Natural killer cell (primary cell): ENCODE measurements around the gene HEXIM1. TPM values are rescaled to one million over a fixed set of nuclear protein-coding genes. Genes with fewer than 3 reads are reported as not detected.

Experiments used
- ATAC-seq, 3 donors: fragments of 150-1000 bp in 2 of 3; fragments of 200-7000 bp in 1 of 3; cut with Tn5 transposase; 1 replicate in 1 of 3; 2 replicates in 2 of 3; pipeline ENCODE4 v1.10.0; 2021; ENCODE audit warnings: mild to moderate bottlenecking in 2 of 3, moderate library complexity in 2 of 3
- DNase-seq, 2 donors: peaks; one replicate each; pipeline versions ENCODE4 v3.0.0 to v3.0.0-alpha.2; 2013 to 2021; ENCODE audit warnings: mixed read lengths in 1 of 2
- H3K27ac ChIP-seq: one replicate; pipeline ENCODE4 v1.5.1; 2013; ENCODE audit warnings: mild to moderate bottlenecking, low read length
- H3K27me3 ChIP-seq: one replicate; pipeline ENCODE4 v1.6.1; 2013; ENCODE audit warnings: low read length; ENCODE audit not compliant: control insufficient read depth, insufficient read depth
- H3K36me3 ChIP-seq: one replicate; pipeline ENCODE4 v1.6.1; 2013; ENCODE audit warnings: low read length; ENCODE audit not compliant: control insufficient read depth, insufficient read depth
- H3K4me1 ChIP-seq: one replicate; pipeline ENCODE4 v1.6.1; 2013; ENCODE audit warnings: low read length; ENCODE audit not compliant: control insufficient read depth, insufficient read depth
- H3K4me3 ChIP-seq: one replicate; pipeline ENCODE4 v1.5.1; 2013; ENCODE audit warnings: low read length
- H3K9me3 ChIP-seq: one replicate; pipeline ENCODE4 v1.6.1; 2013; ENCODE audit warnings: low read length; ENCODE audit not compliant: control insufficient read depth, insufficient read depth
- H3K27ac Mint-ChIP-seq, 2 donors: one replicate each; pipeline ENCODE4 v1.8.0; 2022; ENCODE audit warnings: mild to moderate bottlenecking in 2 of 2, mixed read lengths in 2 of 2, moderate library complexity in 1 of 2
- H3K27me3 Mint-ChIP-seq, 2 donors: one replicate each; pipeline ENCODE4 v1.8.0; 2022; ENCODE audit warnings: low read depth in 2 of 2, mixed read lengths in 2 of 2
- H3K36me3 Mint-ChIP-seq: one replicate; pipeline ENCODE4 v1.8.0; 2022; ENCODE audit warnings: mixed read lengths
- H3K4me1 Mint-ChIP-seq, 2 donors: one replicate each; pipeline ENCODE4 v1.8.0; 2022; ENCODE audit warnings: mixed read lengths in 2 of 2
- H3K4me3 Mint-ChIP-seq: one replicate; pipeline ENCODE4 v1.8.0; 2022; ENCODE audit warnings: mild to moderate bottlenecking, moderate library complexity, mixed read lengths
- H3K9me3 Mint-ChIP-seq, 2 donors: one replicate each; pipeline ENCODE4 v1.8.0; 2022; ENCODE audit warnings: mixed read lengths in 2 of 2
- CTCF ChIP-seq: fragments of 200-600 bp; IDR thresholded peaks from one replicate; pipeline ENCODE4 v1.8.0; 2022; ENCODE audit warnings: antibody characterized with exemption
- WGBS: methylation state at CpG from one replicate; pipeline ENCODE4 v1.1.7; 2013; ENCODE audit warnings: missing lambda C conversion rate; ENCODE audit not compliant: insufficient coverage; 5-methylcytosine and 5-hydroxymethylcytosine counted together
- intact Hi-C: fragments of 100-400 bp; cut with micrococcal nuclease; formaldehyde crosslinking; loops from one replicate; pipeline ENCODE4 v1.14.2; 2022
- total RNA-seq, 4 donors: library from RNA; stranded (reverse); fragments of 120-200 nt in 1 of 4; gene quantifications; one replicate each; pipeline versions ENCODE4 v1.2.3 to v1.2.4, GENCODE V29; 2013 to 2022

Gene HEXIM1
- total RNA-seq, 3 donors from 2014 or later (not counting 1 experiment from before 2014, with no cell fraction given): 64.9 to 80.7 (median 79.8) TPM

- intact Hi-C loops: no loop called here
- Histone ChIP-seq H3K4me3 (no peak overlapping the region), H3K4me1 (no peaks in the 10 kb centered on the region), H3K27ac (no peak overlapping the region), H3K9me3 (no peaks in the 10 kb centered on the region), H3K36me3 (no peaks in the 10 kb centered on the region), H3K27me3 (peaks cover under 1% of the 10 kb centered on the region)
- no peak overlapping the region for H3K4me3 Mint-ChIP-seq
- ATAC-seq: no peak
- no peak for TF ChIP-seq CTCF
- no peaks in the 10 kb centered on the region for H3K36me3 Mint-ChIP-seq
- no peaks in the 10 kb centered on the region for H3K4me1 Mint-ChIP-seq
- no peak for DNase-seq
- H3K9me3 Mint-ChIP-seq: no peaks in the 10 kb centered on the region
- WGBS: 91% methylated on average over 26 of the region's 26 CpGs
- H3K27ac Mint-ChIP-seq: no peak overlapping the region
- no peaks in the 10 kb centered on the region for H3K27me3 Mint-ChIP-seq
These were observed 33.2 kb upstream of the HEXIM1 start for GRCh38 chr17:45115015-45115625.

DNA sequence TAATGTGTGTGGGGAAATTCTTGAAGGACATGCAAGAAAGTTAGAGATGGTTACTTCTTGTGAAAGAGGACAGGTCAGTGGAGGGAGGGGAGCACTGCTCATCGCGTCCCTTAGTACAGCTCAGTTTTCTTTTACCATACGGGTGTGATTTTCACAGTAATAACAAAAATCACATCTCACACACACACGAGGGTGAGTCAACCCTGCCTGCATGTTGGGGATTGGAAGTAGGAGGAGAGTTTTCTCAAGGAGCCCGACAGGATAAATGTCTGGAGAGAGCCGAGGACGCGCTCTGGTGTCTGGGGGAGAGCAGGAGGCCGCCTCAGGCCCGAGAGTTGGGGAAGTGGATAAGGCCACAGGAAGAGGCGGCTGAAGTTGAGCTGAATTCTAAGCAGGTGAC lies 32.4 kb upstream of the HEXIM1 start:
- DNase-seq (no peak), ATAC-seq (no peak)

DNA sequence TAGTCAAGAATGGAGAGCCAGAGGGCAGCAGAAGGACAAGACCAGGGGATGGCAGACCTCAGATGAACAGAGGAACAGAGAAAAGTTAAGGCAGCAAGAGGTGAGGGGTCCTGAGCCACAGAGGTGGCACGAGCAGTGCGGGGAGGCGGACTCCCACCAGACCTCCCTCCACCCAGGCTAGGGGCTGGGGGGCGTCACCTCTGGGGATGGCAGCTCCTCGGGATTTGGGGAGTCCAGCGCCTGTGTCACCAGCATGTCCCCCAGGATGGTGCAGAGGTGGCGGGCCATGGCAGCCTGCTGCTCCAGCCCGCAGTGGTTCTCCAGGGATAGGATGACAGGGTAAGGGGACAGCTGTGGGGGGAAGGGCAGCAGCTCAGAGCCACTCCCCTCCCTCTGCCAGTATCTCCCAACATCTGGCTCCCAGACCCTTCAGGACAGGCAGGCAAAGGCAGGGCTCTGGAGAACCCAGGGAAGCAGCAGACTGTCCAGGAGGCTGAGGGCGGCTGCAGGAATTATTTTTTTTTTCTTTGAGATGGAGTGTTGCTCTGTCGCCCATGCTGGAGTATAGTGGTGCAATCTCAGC lies 31.8 kb upstream of the HEXIM1 start:
- H3K27me3 Mint-ChIP-seq: peaks cover 0 to 3% of the 10 kb centered on the region in 2 donors
- intact Hi-C loops: no loop called here
- no peak overlapping the region for H3K27ac ChIP-seq
- no peaks in the 10 kb centered on the region for H3K4me1 Mint-ChIP-seq
- no peaks in the 10 kb centered on the region for H3K4me1 ChIP-seq
- H3K4me3 Mint-ChIP-seq: no peak overlapping the region
- H3K36me3 Mint-ChIP-seq: no peaks in the 10 kb centered on the region
- H3K9me3 ChIP-seq: no peaks in the 10 kb centered on the region
- H3K9me3 Mint-ChIP-seq: no peaks in the 10 kb centered on the region
- H3K4me3 ChIP-seq: no peak overlapping the region
- TF ChIP-seq CTCF: no peak
- no peak for ATAC-seq
- no peak overlapping the region for H3K27ac Mint-ChIP-seq
- no peaks in the 10 kb centered on the region for H3K36me3 ChIP-seq
- no peak for DNase-seq
- peaks cover 2% of the 10 kb centered on the region for H3K27me3 ChIP-seq
- WGBS: 90% methylated on average over 8 of the region's 10 CpGs

More for the DNA sequence above, 32.4 kb upstream of the HEXIM1 start:
- Histone ChIP-seq H3K27me3 (peaks cover 2% of the 10 kb centered on the region), H3K9me3 (no peaks in the 10 kb centered on the region), H3K4me1 (no peaks in the 10 kb centered on the region), H3K4me3 (no peak overlapping the region), H3K36me3 (no peaks in the 10 kb centered on the region), H3K27ac (no peak overlapping the region)
- no peak for TF ChIP-seq CTCF
- H3K27me3 Mint-ChIP-seq: no peaks in the 10 kb centered on the region
- intact Hi-C loops: no loop called here
- no peak overlapping the region for H3K4me3 Mint-ChIP-seq
- WGBS: 64% methylated on average over 7 of the region's 11 CpGs
- no peaks in the 10 kb centered on the region for H3K4me1 Mint-ChIP-seq
- no peaks in the 10 kb centered on the region for H3K9me3 Mint-ChIP-seq
- no peak overlapping the region for H3K27ac Mint-ChIP-seq
- H3K36me3 Mint-ChIP-seq: no peaks in the 10 kb centered on the region

- Histone ChIP-seq H3K4me3 (no peak overlapping the region), H3K36me3 (no peaks in the 10 kb centered on the region), H3K27ac (no peak overlapping the region), H3K27me3 (peaks cover 2% of the 10 kb centered on the region), H3K4me1 (no peaks in the 10 kb centered on the region), H3K9me3 (no peaks in the 10 kb centered on the region)
- no peak overlapping the region for H3K4me3 Mint-ChIP-seq
- no peaks in the 10 kb centered on the region for H3K9me3 Mint-ChIP-seq
- H3K27me3 Mint-ChIP-seq: peaks cover 0 to 3% of the 10 kb centered on the region in 2 donors
- DNase-seq (no peak), ATAC-seq (no peak)
- TF ChIP-seq CTCF: no peak
- 95% methylated on average over 4 of the region's 4 CpGs for WGBS
- no peaks in the 10 kb centered on the region for H3K36me3 Mint-ChIP-seq
- intact Hi-C loops: no loop called here
- H3K4me1 Mint-ChIP-seq: no peaks in the 10 kb centered on the region
- H3K27ac Mint-ChIP-seq: no peak overlapping the region
These were observed 30.9 kb upstream of the HEXIM1 start for GRCh38 chr17:45117334-45117733.
